NCI-H1105 (cell line): ENCODE results near the gene FANCE.
"Not testable (repeated sequence)": the region's sequence is repeated elsewhere in the genome, so short reads cannot be mapped to it uniquely, and the experiment has no call there.

Experiments used
- DNase-seq: peaks from one replicate; lab custom pipeline; 2025; lab: John Stamatoyannopoulos, UW

Gene FANCE

GRCh38 chr6:35432291-35432690 lies 19.8 kb upstream of the FANCE start:
- DNase-seq: no peak

- not testable (repeated sequence) for DNase-seq
These were observed 19.4 kb upstream of the FANCE start for GRCh38 chr6:35432702-35433101.

GRCh38 chr6:35435074-35435837 lies 16.9 kb upstream of the FANCE start:
- DNase-seq: peak; percentile 24

GRCh38 chr6:35436071-35436857 lies 15.9 kb upstream of the FANCE start:
- DNase-seq: no peak

GRCh38 chr6:35438378-35439065 lies 13.6 kb upstream of the FANCE start:
- DNase-seq: not testable (repeated sequence)

GRCh38 chr6:35439308-35439707 lies 12.8 kb upstream of the FANCE start:
- DNase-seq: no peak

GRCh38 chr6:35441205-35441604 lies 10.9 kb upstream of the FANCE start:
- no peak for DNase-seq

GRCh38 chr6:35441642-35442041 lies 10.5 kb upstream of the FANCE start:
- DNase-seq: no peak

GRCh38 chr6:35442693-35443092 lies 9.4 kb upstream of the FANCE start:
- DNase-seq: no peak

GRCh38 chr6:35443341-35444030 lies 8.7 kb upstream of the FANCE start:
- no peak for DNase-seq

- no peak for DNase-seq
These were observed 6.4 kb upstream of the FANCE start for GRCh38 chr6:35445691-35446090.

GRCh38 chr6:35448191-35448590 lies 3.9 kb upstream of the FANCE start:
- DNase-seq: no peak

- DNase-seq: peak; percentile 67
These were observed 2.8 kb upstream of the FANCE start for GRCh38 chr6:35449287-35449881.

- no peak for DNase-seq
These were observed 570 bp upstream of the FANCE start for GRCh38 chr6:35451354-35452182.

GRCh38 chr6:35453236-35453635 lies 1.1 kb downstream of the FANCE start:
- no peak for DNase-seq

- no peak for DNase-seq
These were observed 2.4 kb downstream of the FANCE start for GRCh38 chr6:35454391-35455110.

- no peak for DNase-seq
These were observed 5.8 kb downstream of the FANCE start for GRCh38 chr6:35457907-35458306.

- DNase-seq: no peak
These were observed 9.1 kb downstream of the FANCE start for GRCh38 chr6:35461270-35461669.

- no peak for DNase-seq
These were observed 11.2 kb downstream of the FANCE start for GRCh38 chr6:35463292-35463691.

- no peak for DNase-seq
These were observed 13.5 kb downstream of the FANCE start for GRCh38 chr6:35465646-35466045.
